HG03097 (cell line): ENCODE results near the gene AEBP2.
A peak's percentile ranks its signal among the peaks of the same experiment; 100 is the strongest.
"Not testable (repeated sequence)": the region's sequence is repeated elsewhere in the genome, so short reads cannot be mapped to it uniquely, and the experiment has no call there.

Experiments used
- ATAC-seq: cut with Tn5 transposase; IDR thresholded peaks from one replicate; pipeline ENCODE4 v1.9.1; 2021; ENCODE audit not compliant: unreplicated experiment, low FRiP score

Gene AEBP2

GRCh38 chr12:19421503-19422282 lies 17.6 kb upstream of the AEBP2 start:
- ATAC-seq: no peak

GRCh38 chr12:19423166-19423930 lies 15.9 kb upstream of the AEBP2 start:
- no peak for ATAC-seq

- ATAC-seq: no peak
Observed at GRCh38 chr12:19428246-19428645, 11.0 kb upstream of the AEBP2 start.

GRCh38 chr12:19429491-19429890 lies 9.8 kb upstream of the AEBP2 start:
- ATAC-seq: not testable (repeated sequence)

GRCh38 chr12:19430988-19431387 lies 8.3 kb upstream of the AEBP2 start:
- ATAC-seq: no peak

- ATAC-seq: no peak
Observed at GRCh38 chr12:19431407-19432308, 7.6 kb upstream of the AEBP2 start.

- ATAC-seq: no peak
Observed at GRCh38 chr12:19432309-19433170, 6.8 kb upstream of the AEBP2 start.

GRCh38 chr12:19434538-19434937 lies 4.8 kb upstream of the AEBP2 start:
- no peak for ATAC-seq

GRCh38 chr12:19435831-19436497 lies 3.3 kb upstream of the AEBP2 start:
- ATAC-seq: no peak

GRCh38 chr12:19436931-19437330 lies 2.4 kb upstream of the AEBP2 start:
- no peak for ATAC-seq

GRCh38 chr12:19437996-19438395 lies 1.3 kb upstream of the AEBP2 start:
- ATAC-seq: no peak

GRCh38 chr12:19440019-19440858 lies 947 bp downstream of the AEBP2 start:
- peak; percentile 33 for ATAC-seq

GRCh38 chr12:19440916-19441315 lies 1.6 kb downstream of the AEBP2 start:
- ATAC-seq: no peak

- no peak for ATAC-seq
Observed at GRCh38 chr12:19443585-19443984, 4.3 kb downstream of the AEBP2 start.

- no peak for ATAC-seq
Observed at GRCh38 chr12:19444097-19444496, 4.8 kb downstream of the AEBP2 start.

GRCh38 chr12:19447386-19447785 lies 8.1 kb downstream of the AEBP2 start:
- ATAC-seq: no peak

- ATAC-seq: no peak
Observed at GRCh38 chr12:19449814-19450213, 10.5 kb downstream of the AEBP2 start.

- ATAC-seq: no peak
Observed at GRCh38 chr12:19450362-19450761, 11.1 kb downstream of the AEBP2 start.

GRCh38 chr12:19451196-19451595 lies 11.9 kb downstream of the AEBP2 start:
- ATAC-seq: no peak
